Osteoblast (primary cell): Measurements from ENCODE around the gene XYLT2. TPM values are rescaled to one million over a fixed set of nuclear protein-coding genes. Genes with fewer than 3 reads are reported as not detected.

ENCODE experiments used
- DNase-seq: peaks from one replicate; pipeline ENCODE4 v3.0.0; 2011; ENCODE audit warnings: low spot score, mixed read lengths; ENCODE audit not compliant: insufficient read length; ENCODE audit errors: missing footprints
- H2AFZ ChIP-seq: 2 replicates; pipeline ENCODE4 v1.6.0; 2011; ENCODE audit warnings: mild to moderate bottlenecking, low read length
- H3K27ac ChIP-seq: 2 replicates; pipeline ENCODE4 v1.5.1; 2011; ENCODE audit warnings: mild to moderate bottlenecking, low read depth, low read length, moderate library complexity
- H3K27me3 ChIP-seq: 2 replicates; pipeline ENCODE4 v1.6.0; 2012; ENCODE audit warnings: mild to moderate bottlenecking, control low read depth, inconsistent platforms, low read length, moderate library complexity; ENCODE audit not compliant: insufficient read depth
- H3K36me3 ChIP-seq: 2 replicates; pipeline ENCODE4 v1.5.1; 2011; ENCODE audit warnings: mild to moderate bottlenecking, low read length, control low read depth, moderate library complexity; ENCODE audit not compliant: insufficient read depth
- H3K4me1 ChIP-seq: 2 replicates; pipeline ENCODE4 v1.5.1; 2011; ENCODE audit warnings: mild to moderate bottlenecking, low read length, control low read depth, moderate library complexity; ENCODE audit not compliant: insufficient read depth
- H3K4me2 ChIP-seq: 2 replicates; pipeline ENCODE4 v1.6.0; 2011; ENCODE audit warnings: mild to moderate bottlenecking, low read length; ENCODE audit not compliant: insufficient read depth
- H3K4me3 ChIP-seq: fragments of 200-600 bp; sonication (generic); 3 replicates; pipeline ENCODE4 v1.5.1; 2012; ENCODE audit warnings: mild to moderate bottlenecking, low read length, inconsistent platforms; ENCODE audit not compliant: insufficient read depth
- H3K79me2 ChIP-seq: 2 replicates; pipeline ENCODE4 v1.6.0; 2012; ENCODE audit warnings: mild to moderate bottlenecking, low read length, control low read depth, inconsistent platforms; ENCODE audit not compliant: insufficient read depth
- H3K9me3 ChIP-seq: 2 replicates; pipeline ENCODE4 v1.5.1; 2011; ENCODE audit warnings: low read depth, low read length, control low read depth
- H4K20me1 ChIP-seq: 2 replicates; pipeline ENCODE4 v1.6.0; 2012; ENCODE audit warnings: mild to moderate bottlenecking, low read length, control low read depth; ENCODE audit not compliant: insufficient read depth
- total RNA-seq: library from RNA; depleted of rRNA; stranded (reverse); fragments of >200 nt; gene quantifications from 2 replicates; pipeline ENCODE4 v1.2.3, GENCODE V29; 2012
- TF ChIP-seq, protein P1 (sequence below): IDR thresholded peaks from 2 replicates; pipeline ENCODE4 v1.5.1; 2011; ENCODE audit warnings: mild to moderate bottlenecking, low read depth, low read length, moderate library complexity; ENCODE audit errors: extremely low read depth

XYLT2 gene
- total RNA-seq, 1 donor, result 40.5 TPM

DNA sequence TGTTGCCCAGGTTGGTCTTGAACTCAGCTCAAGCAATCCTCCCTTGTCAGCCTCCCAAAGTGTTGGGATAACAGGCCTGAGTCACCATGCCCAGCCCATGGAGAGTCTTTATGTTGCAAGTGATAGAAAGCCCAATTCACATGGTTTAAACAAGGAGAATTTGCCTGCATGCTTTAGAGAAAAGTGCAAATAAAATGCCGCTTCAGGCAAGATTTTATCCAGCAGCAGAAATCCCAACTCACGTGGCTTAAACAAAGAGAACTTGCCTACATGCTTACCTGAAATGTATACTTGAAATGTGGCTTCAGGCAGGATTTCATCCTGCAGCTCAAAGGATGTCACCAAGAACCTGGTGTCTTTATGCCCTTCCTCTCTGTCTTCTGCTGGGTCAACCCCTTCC is 28.8 kb upstream of the XYLT2 start:
- Histone ChIP-seq H4K20me1 (no peaks in the 10 kb centered on the region), H2AFZ (no peak overlapping the region), H3K79me2 (no peaks in the 10 kb centered on the region), H3K4me3 (no peak overlapping the region), H3K27ac (no peak overlapping the region), H3K4me1 (no peaks in the 10 kb centered on the region), H3K4me2 (no peak overlapping the region), H3K27me3 (peaks cover 16% of the 10 kb centered on the region), H3K9me3 (no peaks in the 10 kb centered on the region), H3K36me3 (no peaks in the 10 kb centered on the region)
- no peak for DNase-seq
- TF ChIP-seq, protein P1, sequence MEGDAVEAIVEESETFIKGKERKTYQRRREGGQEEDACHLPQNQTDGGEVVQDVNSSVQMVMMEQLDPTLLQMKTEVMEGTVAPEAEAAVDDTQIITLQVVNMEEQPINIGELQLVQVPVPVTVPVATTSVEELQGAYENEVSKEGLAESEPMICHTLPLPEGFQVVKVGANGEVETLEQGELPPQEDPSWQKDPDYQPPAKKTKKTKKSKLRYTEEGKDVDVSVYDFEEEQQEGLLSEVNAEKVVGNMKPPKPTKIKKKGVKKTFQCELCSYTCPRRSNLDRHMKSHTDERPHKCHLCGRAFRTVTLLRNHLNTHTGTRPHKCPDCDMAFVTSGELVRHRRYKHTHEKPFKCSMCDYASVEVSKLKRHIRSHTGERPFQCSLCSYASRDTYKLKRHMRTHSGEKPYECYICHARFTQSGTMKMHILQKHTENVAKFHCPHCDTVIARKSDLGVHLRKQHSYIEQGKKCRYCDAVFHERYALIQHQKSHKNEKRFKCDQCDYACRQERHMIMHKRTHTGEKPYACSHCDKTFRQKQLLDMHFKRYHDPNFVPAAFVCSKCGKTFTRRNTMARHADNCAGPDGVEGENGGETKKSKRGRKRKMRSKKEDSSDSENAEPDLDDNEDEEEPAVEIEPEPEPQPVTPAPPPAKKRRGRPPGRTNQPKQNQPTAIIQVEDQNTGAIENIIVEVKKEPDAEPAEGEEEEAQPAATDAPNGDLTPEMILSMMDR, result no peak

DNA sequence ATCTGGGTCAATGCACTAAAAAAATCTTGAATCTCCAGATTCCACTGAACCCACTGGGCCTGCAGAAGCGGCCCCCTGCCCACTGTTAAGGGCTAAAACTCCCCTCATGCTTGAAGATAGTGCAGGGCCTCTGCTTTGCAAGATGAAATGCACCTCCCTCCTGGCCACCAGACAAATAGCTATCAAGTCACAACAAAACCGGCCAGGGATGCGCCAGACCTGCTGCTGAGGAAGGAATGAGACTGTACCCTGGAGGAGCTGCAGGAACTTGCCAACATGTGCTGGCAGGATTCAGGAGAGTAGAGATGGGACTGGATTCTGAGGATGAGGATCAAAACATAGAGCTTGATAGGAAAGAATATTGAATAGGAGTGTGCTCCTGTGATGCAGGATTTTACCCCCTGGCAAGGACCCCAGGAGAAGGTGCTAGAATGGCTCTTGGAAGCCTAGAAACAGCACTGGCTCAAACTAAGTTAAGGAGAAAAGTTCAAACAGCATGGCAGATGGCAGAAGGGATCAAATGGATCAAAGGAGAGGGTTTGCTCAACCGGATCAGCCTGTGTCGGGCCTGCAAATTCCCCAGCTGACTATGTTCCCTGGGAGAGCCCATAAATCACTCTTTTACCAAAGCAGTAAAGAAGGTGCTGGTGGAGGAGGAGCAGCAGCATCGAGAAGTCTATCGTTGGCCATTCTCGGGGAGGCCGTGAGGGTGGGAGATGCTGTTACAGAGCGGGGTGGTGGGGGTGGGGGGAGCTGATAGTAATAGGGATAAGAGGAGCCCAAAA is 27.2 kb upstream of the XYLT2 start:
- H2AFZ ChIP-seq, result no peak overlapping the region
- no peaks in the 10 kb centered on the region for H3K79me2 ChIP-seq
- DNase-seq, result no peak
- no peak overlapping the region for H3K27ac ChIP-seq
- peaks cover 8% of the 10 kb centered on the region for H3K27me3 ChIP-seq
- H3K9me3 ChIP-seq, result no peaks in the 10 kb centered on the region
- no peaks in the 10 kb centered on the region for H3K4me1 ChIP-seq
- no peak overlapping the region for H3K4me2 ChIP-seq
- H3K4me3 ChIP-seq, result no peak overlapping the region
- no peaks in the 10 kb centered on the region for H3K36me3 ChIP-seq
- TF ChIP-seq, protein P1, result no peak
- H4K20me1 ChIP-seq, result no peaks in the 10 kb centered on the region

DNA sequence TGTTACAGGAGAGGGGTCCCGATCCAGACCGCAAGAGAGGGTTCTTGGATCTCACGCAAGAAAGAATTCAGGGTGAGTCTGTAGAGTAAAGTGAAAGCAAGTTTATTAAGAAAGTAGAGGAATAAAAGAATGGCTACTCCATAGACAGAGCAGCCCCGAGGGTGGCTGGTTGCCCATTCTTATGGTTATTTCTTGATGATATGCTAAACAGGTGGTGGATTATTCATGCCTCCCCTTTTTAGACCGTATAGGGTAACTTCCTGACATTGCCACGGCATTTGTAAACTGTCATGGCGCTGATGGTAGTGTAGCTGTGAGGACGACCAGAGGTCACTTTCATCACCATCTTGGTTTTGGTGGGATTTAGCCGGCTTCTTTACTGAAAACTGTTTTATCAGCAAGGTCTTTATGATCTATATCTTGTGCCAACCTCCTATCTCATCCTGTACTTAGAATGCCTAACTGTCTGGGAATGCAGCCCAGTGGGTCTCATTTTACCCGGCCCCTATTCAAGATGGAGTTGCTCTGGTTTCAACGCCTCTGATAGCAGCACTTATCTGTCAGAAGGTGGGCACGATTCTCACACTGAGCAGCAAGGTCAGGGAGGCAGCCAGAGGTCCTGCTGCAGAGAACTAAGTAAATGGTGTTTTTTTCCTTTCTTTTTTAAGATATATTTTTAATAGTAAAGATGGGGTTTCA is 26.5 kb upstream of the XYLT2 start:
- H3K9me3 ChIP-seq, result no peaks in the 10 kb centered on the region
- H3K27me3 ChIP-seq, result peaks cover 7% of the 10 kb centered on the region
- no peaks in the 10 kb centered on the region for H3K4me1 ChIP-seq
- H3K79me2 ChIP-seq, result no peaks in the 10 kb centered on the region
- no peak overlapping the region for H3K27ac ChIP-seq
- no peak overlapping the region for H3K4me3 ChIP-seq
- no peak for DNase-seq
- no peaks in the 10 kb centered on the region for H3K36me3 ChIP-seq
- no peaks in the 10 kb centered on the region for H4K20me1 ChIP-seq
- no peak overlapping the region for H3K4me2 ChIP-seq
- no peak overlapping the region for H2AFZ ChIP-seq
- TF ChIP-seq, protein P1, result no peak

- H4K20me1 ChIP-seq, result no peaks in the 10 kb centered on the region
- H3K9me3 ChIP-seq, result no peaks in the 10 kb centered on the region
- no peaks in the 10 kb centered on the region for H3K79me2 ChIP-seq
- DNase-seq, result no peak
- no peak overlapping the region for H3K4me3 ChIP-seq
- TF ChIP-seq, protein P1, result no peak
- H3K36me3 ChIP-seq, result no peaks in the 10 kb centered on the region
- no peaks in the 10 kb centered on the region for H3K4me1 ChIP-seq
- H3K27me3 ChIP-seq, result no peaks in the 10 kb centered on the region
- no peak overlapping the region for H3K4me2 ChIP-seq
- H3K27ac ChIP-seq, result no peak overlapping the region
- H2AFZ ChIP-seq, result no peak overlapping the region
Measured at GRCh38 chr17:50322271-50322670, 23.7 kb upstream of the XYLT2 start.
